Activated CD8-positive, alpha-beta memory T cell treated with anti-CD3 and anti-CD28 coated beads for 1 hour (primary cell): ENCODE results near the gene TXNDC11.
A peak's percentile ranks its signal among the peaks of the same experiment; 100 is the strongest.
"Not testable (repeated sequence)": the region's sequence is repeated elsewhere in the genome, so short reads cannot be mapped to it uniquely, and the experiment has no call there.

Source experiments
- DNase-seq, 2 donors: peaks; one replicate each; pipeline ENCODE4 v3.0.0-alpha.2; 2020; ENCODE audit warnings: low read depth in 1 of 2; ENCODE audit errors: extremely low read depth in 1 of 2

Gene TXNDC11

GRCh38 chr16:11742536-11743307, at the start of gene TXNDC11:
Gene TXNDC11, minus strand, starts transcription at chr16:11742857. Its CDS starts 127 bp downstream, at chr16:11742730.
- DNase-seq, result peak; percentile 98 to 99

- DNase-seq, result no peak
Observed at GRCh38 chr16:11791144-11791828, 48.6 kb upstream of the TXNDC11 start.

DNA sequence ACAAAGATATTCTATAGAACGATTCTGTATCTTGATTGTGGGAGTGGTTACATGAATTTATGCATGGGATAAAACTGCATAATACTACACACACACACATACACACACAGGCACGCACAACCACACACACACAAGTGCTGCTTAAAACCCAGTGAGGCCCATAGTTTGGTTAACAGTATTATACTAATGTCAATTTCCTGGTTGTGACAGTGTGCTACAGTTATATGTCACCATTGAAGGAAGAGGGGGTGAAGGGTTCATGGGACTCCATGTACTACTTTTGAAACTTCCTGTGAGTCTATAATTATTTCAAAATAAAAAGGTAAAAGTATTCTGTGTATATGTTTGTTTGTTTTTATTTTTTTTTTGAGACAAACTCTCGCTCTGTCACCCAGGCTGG, 46.3 kb upstream of the TXNDC11 start:
- DNase-seq, result no peak

DNA sequence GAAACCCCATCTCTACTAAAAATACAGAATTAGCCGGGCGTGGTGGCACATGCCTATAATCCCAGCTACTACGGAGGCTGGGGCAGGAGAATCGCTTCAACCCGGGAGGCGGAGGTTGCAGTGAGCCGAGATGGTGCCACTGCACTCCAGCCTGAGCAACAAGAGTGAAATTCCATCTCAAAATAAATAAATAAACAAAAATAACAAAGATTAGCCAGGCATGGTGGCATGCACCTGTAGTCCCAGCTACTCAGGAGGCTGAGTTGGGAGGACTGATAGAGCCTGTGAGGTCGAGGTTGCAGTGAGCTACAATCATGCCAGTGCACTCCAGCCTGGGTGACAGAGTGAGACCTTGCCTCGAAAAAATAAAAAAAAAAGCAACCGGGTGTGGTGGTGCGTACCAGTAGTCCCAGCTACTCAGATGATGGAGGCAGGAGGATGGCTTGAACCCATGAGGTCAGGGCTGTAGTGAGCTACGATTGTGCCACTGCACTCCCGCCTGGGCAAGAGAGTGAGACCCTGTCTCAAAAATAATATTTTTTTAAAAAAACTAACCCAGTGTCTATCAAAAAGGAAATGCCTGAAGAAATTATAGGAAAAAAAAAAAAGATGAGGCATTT, 42.4 kb upstream of the TXNDC11 start:
- not testable (repeated sequence) for DNase-seq

DNA sequence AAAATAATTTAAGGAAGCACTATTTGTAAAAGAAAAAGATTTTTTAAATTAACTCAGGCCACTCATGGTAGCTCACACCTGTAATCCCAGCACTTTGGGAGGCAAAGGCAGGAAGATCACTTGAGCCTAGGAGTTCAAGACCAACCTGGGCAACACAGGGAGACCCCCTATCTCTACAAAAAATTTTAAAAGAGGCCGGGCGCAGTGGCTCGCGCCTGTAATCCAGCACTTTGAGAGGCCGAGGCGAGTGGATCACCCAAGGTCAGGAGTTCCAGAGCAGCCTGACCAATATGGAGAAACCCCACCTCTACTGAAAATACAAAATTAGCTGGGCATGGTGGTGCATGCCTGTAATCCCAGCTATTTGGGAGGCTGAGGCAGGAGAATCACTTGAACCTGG, 41.7 kb upstream of the TXNDC11 start:
- not testable (repeated sequence) for DNase-seq

DNA sequence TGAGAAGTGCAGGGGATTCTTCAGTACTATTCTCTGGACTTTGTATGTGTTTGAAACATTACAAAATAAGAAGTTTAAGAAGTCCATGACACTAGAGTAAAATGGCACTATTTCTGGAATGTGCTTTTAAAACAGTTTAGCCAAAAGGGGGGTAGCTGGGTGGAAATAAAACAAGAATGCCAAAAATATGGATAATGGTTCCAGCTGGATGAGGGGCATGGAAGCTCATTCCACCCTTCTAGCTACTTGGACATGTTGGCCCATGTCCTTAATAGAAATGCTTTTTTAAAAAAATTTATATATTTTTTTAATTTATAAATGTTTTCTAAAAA, 41.3 kb upstream of the TXNDC11 start:
- no peak for DNase-seq

DNA sequence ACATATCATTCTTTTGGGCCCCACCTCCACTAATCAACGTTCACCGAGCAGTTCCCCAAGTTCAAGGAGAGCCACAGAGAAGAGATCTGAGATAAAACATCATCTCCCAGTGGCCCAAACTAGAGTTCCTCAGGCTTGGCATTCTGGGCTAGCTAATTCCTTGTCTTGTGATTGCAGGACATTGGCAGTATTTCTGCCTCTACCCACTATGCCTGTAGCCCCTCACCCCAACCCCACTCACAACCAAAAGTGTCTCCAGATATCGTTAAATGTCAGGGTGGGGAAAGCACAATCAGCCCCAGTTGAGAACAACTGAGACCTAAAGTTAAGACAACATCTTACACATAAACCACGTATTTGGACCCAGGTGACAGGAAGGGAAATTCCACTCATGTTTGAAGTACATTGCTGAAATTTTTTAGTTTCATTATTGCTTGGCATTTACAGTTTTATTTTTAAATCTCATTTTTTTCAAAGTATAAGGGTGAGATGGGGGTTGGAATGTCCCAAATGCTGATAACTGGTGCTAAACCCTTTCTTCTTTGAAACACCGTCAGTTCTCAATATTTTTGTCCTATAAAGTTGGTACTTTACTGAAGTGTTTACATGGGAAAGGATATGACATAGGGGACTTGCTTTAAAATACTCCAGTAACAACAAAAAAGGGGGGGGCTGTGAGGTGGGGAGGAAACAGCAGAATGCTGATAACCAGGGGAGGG, 40.8 kb upstream of the TXNDC11 start:
- no peak for DNase-seq

DNA sequence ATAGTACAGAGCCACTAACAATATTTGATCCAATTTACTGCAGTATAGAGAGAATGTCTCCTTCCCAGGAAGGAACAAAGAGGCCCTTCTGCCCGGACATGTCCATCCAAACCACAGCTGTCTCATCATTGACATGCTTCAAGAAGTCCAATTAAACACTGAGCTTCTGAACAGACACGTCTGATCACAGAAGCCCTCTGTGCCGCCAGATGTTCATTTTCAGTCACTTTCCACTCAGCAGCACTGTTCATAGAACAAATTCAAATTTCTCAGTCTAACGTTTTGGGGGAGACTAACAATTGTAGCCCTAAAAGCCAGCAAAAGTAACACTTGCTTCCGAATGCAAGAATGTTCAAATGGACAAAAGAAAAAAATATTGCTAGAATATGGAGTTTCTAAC, 39.1 kb upstream of the TXNDC11 start:
- DNase-seq, result no peak

DNA sequence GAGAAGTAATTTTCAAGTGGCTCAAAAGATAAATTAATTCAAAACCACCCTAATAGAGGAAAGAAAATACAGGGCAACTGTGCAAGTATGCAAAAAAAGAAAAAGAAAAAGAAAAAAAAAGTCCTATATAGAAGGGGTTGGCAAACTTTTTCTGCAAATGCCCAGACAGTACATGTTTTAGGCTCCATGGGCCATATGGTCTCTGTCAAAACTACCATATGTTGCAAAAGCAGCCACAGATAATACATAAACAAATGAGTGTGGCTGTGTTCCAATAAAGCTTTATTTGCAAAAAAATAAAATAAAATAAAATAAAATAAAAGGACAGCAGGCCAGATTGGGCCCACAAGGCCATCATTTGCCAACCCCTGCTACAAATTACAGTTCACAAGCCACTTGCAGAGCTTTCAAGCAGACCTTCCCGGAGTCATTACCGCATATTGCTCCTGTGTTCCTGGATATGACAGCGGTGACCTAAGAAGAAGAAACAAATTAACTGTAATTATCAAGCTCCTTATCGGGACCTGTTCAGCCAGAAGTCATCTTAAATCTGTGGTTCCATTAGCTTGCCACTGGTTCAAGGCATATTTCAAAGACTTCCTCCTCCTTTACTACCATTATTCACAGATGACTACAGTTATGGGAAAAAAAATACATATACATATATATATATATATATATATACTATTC, 38.5 kb upstream of the TXNDC11 start:
- DNase-seq, result no peak

- no peak for DNase-seq
Observed at GRCh38 chr16:11779074-11779473, 36.4 kb upstream of the TXNDC11 start.

- DNase-seq, result no peak
Observed at GRCh38 chr16:11774065-11774626, 31.5 kb upstream of the TXNDC11 start.

DNA sequence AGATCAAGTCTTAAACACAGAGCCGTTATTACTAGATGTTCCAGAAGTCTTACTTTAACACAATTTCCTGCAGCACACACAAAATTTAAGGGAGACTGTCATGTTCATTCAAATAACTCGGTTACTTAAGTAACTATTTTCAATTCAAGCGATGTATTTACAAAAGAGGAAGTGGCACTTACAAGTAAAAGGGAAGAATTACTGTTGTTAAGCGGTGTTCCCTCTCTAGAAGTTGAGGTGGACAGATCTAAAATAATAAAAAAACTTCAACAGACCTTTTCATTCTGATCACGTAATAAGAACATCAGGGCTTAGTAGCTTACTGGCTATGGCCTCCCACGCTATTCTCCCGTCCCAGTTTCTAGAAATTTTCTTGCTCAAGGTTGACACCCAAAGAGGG, 26.2 kb upstream of the TXNDC11 start:
- DNase-seq, result no peak

GRCh38 chr16:11762431-11762830, 19.8 kb upstream of the TXNDC11 start:
- DNase-seq, result no peak

GRCh38 chr16:11759997-11760396, 17.3 kb upstream of the TXNDC11 start:
- no peak for DNase-seq

DNA sequence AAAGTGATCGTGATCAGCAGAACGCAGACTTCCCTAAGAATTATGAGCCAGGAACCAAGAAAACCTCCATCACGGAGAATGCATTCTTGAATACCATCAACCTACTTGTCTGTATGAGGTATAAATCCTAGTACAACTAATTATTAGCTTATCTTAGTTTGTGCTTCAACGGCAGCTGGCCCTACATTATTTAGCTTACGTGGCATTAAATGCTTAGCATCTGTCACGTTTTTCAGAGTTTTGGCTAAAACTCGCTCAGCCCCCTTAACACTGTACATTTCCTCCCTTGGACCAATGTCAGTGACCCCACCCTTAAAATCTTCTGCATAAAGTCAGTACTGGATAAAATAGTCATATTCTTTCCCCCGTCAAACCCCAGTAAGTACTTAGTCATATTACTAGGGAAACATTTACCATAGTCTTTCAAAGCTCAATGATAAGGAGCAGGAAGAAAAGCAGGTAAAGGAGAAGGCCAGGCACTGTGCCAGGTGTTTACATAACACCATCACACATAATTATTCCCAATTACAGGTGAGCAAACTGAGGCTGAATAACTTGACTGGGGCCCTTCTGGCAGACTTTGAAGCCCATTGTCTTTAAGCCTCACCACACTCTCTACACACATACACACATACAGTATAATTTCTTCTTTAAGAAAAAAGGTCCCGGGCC, 16.6 kb upstream of the TXNDC11 start:
- DNase-seq, result no peak

DNA sequence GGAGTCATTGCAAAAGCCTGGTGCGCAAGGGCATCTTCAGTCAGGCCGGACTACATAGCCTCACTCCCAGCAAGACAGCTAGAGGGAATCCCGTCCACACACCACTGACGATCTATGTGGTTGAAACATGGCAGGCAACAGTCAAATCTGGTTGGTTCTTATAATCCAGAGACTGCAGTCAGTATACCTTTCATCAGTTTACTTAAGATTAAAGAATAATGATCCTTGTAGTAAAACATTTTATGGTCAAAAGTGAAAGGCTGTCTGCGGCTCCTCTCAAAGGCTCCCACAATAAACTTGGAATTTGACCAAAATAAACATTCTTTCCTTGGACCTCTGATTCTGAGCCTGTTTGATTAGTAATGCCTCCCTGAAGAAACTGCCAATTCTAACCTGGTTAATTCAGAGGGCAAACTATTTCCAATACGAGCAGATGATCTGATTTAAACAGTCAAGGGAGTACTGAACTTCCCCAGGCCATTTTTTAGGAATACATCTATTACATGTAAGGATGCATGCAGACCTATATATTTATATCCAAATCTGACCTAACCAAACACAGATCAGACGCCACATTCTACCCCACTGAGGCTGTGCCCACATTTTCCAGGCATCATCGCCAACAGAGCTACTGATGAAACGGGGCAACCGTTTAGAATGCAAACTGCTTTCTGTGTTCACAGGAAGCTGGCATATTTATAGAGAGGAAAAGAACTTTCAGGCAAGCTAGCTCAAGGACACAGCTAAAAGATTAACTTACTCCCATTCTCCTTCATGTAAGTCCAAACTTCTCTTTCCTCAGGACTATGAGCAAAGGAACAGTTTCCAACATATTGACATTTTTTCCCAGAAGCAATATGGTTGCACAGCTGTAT, 15.3 kb upstream of the TXNDC11 start:
- no peak for DNase-seq

DNA sequence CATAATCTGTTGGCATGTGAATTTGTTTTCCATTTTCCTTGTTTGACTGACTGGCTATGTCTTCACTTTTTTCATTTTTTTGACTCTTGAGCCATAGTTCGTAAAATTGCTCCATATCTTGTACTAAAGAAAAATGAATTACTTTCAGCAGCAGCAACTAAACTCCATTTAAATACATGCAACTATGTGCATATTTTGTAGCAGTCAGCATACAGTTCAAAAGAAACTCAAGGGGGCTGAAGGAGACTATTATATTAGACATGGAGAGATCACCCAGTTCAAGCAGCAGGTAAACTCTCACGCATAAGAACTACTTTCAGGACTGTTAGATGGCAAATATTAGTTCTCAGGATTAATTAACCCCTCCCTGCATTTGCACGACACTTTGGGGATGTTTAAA, 13.6 kb upstream of the TXNDC11 start:
- DNase-seq, result no peak

- DNase-seq, result no peak
Observed at GRCh38 chr16:11755022-11755760, 12.5 kb upstream of the TXNDC11 start.
